ENCODE results near the gene TBC1D20. TPM values are rescaled to one million over a fixed set of nuclear protein-coding genes. Genes with fewer than 3 reads are reported as not detected.

Gene TBC1D20
- total and polyA plus RNA-seq, 2 experiments from 2014 or later, result 31.0 to 51.4 TPM

GRCh38 chr20:432208-432607 is 30.1 kb downstream of the TBC1D20 start:
- H3K27me3 ChIP-seq (replicated peaks; ENCODE audit: insufficient read depth), result no peaks in the 10 kb centered on the region
- in situ Hi-C loops (cut with MboI), result no loop called here
- H3K4me3 ChIP-seq, result no peak overlapping the region
- no peak overlapping the region for H3K27ac ChIP-seq
- no peak overlapping the region for H3K9ac ChIP-seq
- no peaks in the 10 kb centered on the region for H3K9me3 ChIP-seq (ENCODE audit: low read depth)
- TF ChIP-seq EZH2phosphoT487 (IDR thresholded peaks at IDR 0.05; ENCODE audit: insufficient read depth, low read depth) (no peak), EZH2 (IDR thresholded peaks at IDR 0.05; ENCODE audit: insufficient read depth, poor library complexity, severe bottlenecking) (no peak)
- H3K4me2 ChIP-seq (ENCODE audit: unreplicated experiment), result no peak overlapping the region
- no peaks in the 10 kb centered on the region for H3K9me2 ChIP-seq (ENCODE audit: insufficient read depth)
- DNase-seq, result no peak
- H3F3A ChIP-seq (ENCODE audit: insufficient read depth), result peaks cover 15% of the 10 kb centered on the region; the same call in 1 of the 2 replicates
- no peaks in the 10 kb centered on the region for H4K20me1 ChIP-seq (ENCODE audit: insufficient read depth)
- WGBS, 2 experiments (ENCODE audit: low coverage in 1 of 2, low lambda C conversion rate in 2 of 2, missing lambda C conversion rate in 2 of 2), result 90 to 93% methylated on average over 13 of the region's 13 CpGs
- no peak overlapping the region for H2AFZ ChIP-seq
- H3K79me2 ChIP-seq (ENCODE audit: insufficient read depth), result no peaks in the 10 kb centered on the region
- peaks cover 20% of the 10 kb centered on the region for H3K36me3 ChIP-seq (ENCODE audit: low read depth)
- H3K4me1 ChIP-seq (ENCODE audit: insufficient read depth), result no peaks in the 10 kb centered on the region

- H3F3A ChIP-seq (ENCODE audit: insufficient read depth), result peaks cover 19% of the 10 kb centered on the region; the same call in 1 of the 2 replicates
- H3K4me3 ChIP-seq, result no peak overlapping the region
- no peak overlapping the region for H3K9ac ChIP-seq
- in situ Hi-C loops (cut with MboI), result no loop called here
- H3K9me2 ChIP-seq (ENCODE audit: insufficient read depth), result no peaks in the 10 kb centered on the region
- H3K36me3 ChIP-seq (ENCODE audit: low read depth), result peaks cover 13% of the 10 kb centered on the region; the same call in 1 of the 2 replicates
- WGBS, 2 experiments (ENCODE audit: low coverage in 1 of 2, low lambda C conversion rate in 2 of 2, missing lambda C conversion rate in 2 of 2), result 66 to 68% methylated on average over 17 of the region's 17 CpGs
- H3K27me3 ChIP-seq (replicated peaks; ENCODE audit: insufficient read depth), result no peaks in the 10 kb centered on the region
- H3K79me2 ChIP-seq (ENCODE audit: insufficient read depth), result no peaks in the 10 kb centered on the region
- no peak overlapping the region for H2AFZ ChIP-seq
- no peaks in the 10 kb centered on the region for H3K4me1 ChIP-seq (ENCODE audit: insufficient read depth)
- H4K20me1 ChIP-seq (ENCODE audit: insufficient read depth), result no peaks in the 10 kb centered on the region
- H3K27ac ChIP-seq, result no peak overlapping the region
- no peak for TF ChIP-seq EZH2phosphoT487 (IDR thresholded peaks at IDR 0.05; ENCODE audit: insufficient read depth, low read depth)
- TF ChIP-seq EZH2 (IDR thresholded peaks at IDR 0.05; ENCODE audit: insufficient read depth, poor library complexity, severe bottlenecking), result no peak
- DNase-seq, result peak; percentile 66
- H3K4me2 ChIP-seq (ENCODE audit: unreplicated experiment), result no peak overlapping the region
- no peaks in the 10 kb centered on the region for H3K9me3 ChIP-seq (ENCODE audit: low read depth)
Measured at GRCh38 chr20:431012-431904, 31.1 kb downstream of the TBC1D20 start.

GRCh38 chr20:430091-430999 is 32.0 kb downstream of the TBC1D20 start:
- WGBS, 2 experiments (ENCODE audit: low coverage in 1 of 2, low lambda C conversion rate in 2 of 2, missing lambda C conversion rate in 2 of 2), result 82 to 84% methylated on average over 20 to 21 of the region's 21 CpGs
- Histone ChIP-seq H4K20me1 (ENCODE audit: insufficient read depth) (no peaks in the 10 kb centered on the region), H3F3A (ENCODE audit: insufficient read depth) (peaks cover 19% of the 10 kb centered on the region; the same call in 1 of the 2 replicates), H3K4me1 (ENCODE audit: insufficient read depth) (no peaks in the 10 kb centered on the region), H3K9ac (no peak overlapping the region), H3K4me2 (ENCODE audit: unreplicated experiment) (no peak overlapping the region), H2AFZ (no peak overlapping the region), H3K4me3 (no peak overlapping the region), H3K27ac (no peak overlapping the region), H3K9me2 (ENCODE audit: insufficient read depth) (no peaks in the 10 kb centered on the region), H3K36me3 (ENCODE audit: low read depth) (peaks cover 4% of the 10 kb centered on the region; the same call in 1 of the 2 replicates), H3K79me2 (ENCODE audit: insufficient read depth) (no peaks in the 10 kb centered on the region), H3K27me3 (replicated peaks; ENCODE audit: insufficient read depth) (no peaks in the 10 kb centered on the region), H3K9me3 (ENCODE audit: low read depth) (no peaks in the 10 kb centered on the region)
- no peak for DNase-seq
- TF ChIP-seq EZH2 (IDR thresholded peaks at IDR 0.05; ENCODE audit: insufficient read depth, poor library complexity, severe bottlenecking) (no peak), EZH2phosphoT487 (IDR thresholded peaks at IDR 0.05; ENCODE audit: insufficient read depth, low read depth) (no peak)
- in situ Hi-C loops (cut with MboI), result no loop called here

GRCh38 chr20:428658-429200 is 33.6 kb downstream of the TBC1D20 start:
- DNase-seq, result no peak
- in situ Hi-C loops (cut with MboI), result no loop called here
- no peak overlapping the region for H3K4me2 ChIP-seq (ENCODE audit: unreplicated experiment)

More at GRCh38 chr20:428658-429200, 33.6 kb downstream of the TBC1D20 start:
- Histone ChIP-seq H3K9me2 (ENCODE audit: insufficient read depth) (no peaks in the 10 kb centered on the region), H3K4me1 (ENCODE audit: insufficient read depth) (no peaks in the 10 kb centered on the region), H3K79me2 (ENCODE audit: insufficient read depth) (no peaks in the 10 kb centered on the region), H3K4me3 (no peak overlapping the region), H2AFZ (no peak overlapping the region), H3K27ac (no peak overlapping the region), H3F3A (ENCODE audit: insufficient read depth) (peaks cover 22% of the 10 kb centered on the region; the same call in 1 of the 2 replicates), H3K27me3 (replicated peaks; ENCODE audit: insufficient read depth) (no peaks in the 10 kb centered on the region), H3K9ac (no peak overlapping the region), H3K36me3 (ENCODE audit: low read depth) (no peaks in the 10 kb centered on the region; the same call in 1 of the 2 replicates), H4K20me1 (ENCODE audit: insufficient read depth) (no peaks in the 10 kb centered on the region), H3K9me3 (ENCODE audit: low read depth) (no peaks in the 10 kb centered on the region)
- TF ChIP-seq EZH2phosphoT487 (IDR thresholded peaks at IDR 0.05; ENCODE audit: insufficient read depth, low read depth) (no peak), EZH2 (IDR thresholded peaks at IDR 0.05; ENCODE audit: insufficient read depth, poor library complexity, severe bottlenecking) (no peak)
- 82 to 87% methylated on average over 13 to 14 of the region's 14 CpGs for WGBS, 2 experiments (ENCODE audit: low coverage in 1 of 2, low lambda C conversion rate in 2 of 2, missing lambda C conversion rate in 2 of 2)

Data from GM23248 (cell line).